Gastroesophageal sphincter (tissue), 3 donors: ENCODE results near the gene ZNF479.
"Not testable (repeated sequence)": the region's sequence is repeated elsewhere in the genome, so short reads cannot be mapped to it uniquely, and the experiment has no call there.

Experiments
- CTCF ChIP-seq, 4 experiments: fragments of 200-600 bp in 2 of 4; fragments of 450-650 bp in 2 of 4; sonication (generic) in 1 of 4; IDR thresholded peaks; one replicate each; pipeline ENCODE4 v1.5.1; 2017 to 2019; ENCODE audit warnings: antibody characterized with exemption in 4 of 4, mild to moderate bottlenecking in 2 of 4, moderate library complexity in 2 of 4
- EP300 ChIP-seq: sonication (generic); formaldehyde crosslinking; IDR thresholded peaks from one replicate; pipeline ENCODE4 v1.6.1; 2017; ENCODE audit warnings: antibody characterized with exemption, mild to moderate bottlenecking
- POLR2A ChIP-seq, 2 donors: fragments of 450-650 bp; IDR thresholded peaks; one replicate each; pipeline ENCODE4 v1.6.1; 2017; ENCODE audit warnings: antibody characterized with exemption in 2 of 2, mild to moderate bottlenecking in 2 of 2, moderate library complexity in 1 of 2
- POLR2AphosphoS5 ChIP-seq: sonication (generic); formaldehyde crosslinking; IDR thresholded peaks from one replicate; pipeline ENCODE4 v1.6.1; 2017; ENCODE audit warnings: antibody characterized with exemption

DNA sequence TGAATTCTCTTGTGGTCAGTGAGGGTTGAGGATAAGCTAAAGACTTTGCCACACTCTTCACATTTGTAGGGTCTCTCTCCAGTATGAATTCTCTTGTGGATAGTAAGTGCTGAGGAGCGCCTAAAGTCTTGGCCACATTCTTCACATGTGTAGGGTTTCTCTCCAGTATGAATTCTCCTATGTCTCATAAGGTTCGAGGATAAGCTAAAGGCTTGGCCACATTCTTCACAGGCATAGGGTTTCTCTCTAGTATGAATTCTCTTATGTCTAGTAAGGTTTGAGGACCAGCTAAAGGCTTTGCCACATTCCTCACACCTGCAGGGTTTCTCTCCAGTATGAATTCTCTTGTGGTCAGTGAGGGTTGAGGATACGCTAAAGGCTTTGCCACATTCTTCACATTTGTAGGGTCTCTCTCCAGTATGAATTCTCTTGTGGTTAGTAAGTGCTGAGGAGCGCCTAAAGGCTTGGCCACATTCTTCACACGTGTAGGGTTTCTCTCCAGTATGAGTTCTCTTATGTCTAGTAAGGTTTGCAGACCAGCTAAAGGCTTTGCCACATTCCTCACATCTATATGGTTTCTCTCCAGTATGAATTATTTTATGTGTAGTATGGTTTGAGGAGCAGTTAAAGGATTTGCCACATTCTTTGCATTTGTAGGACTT is 12.0 kb downstream of the ZNF479 start:
- TF ChIP-seq CTCF (IDR thresholded peaks at IDR 0.05); POLR2A (IDR thresholded peaks at IDR 0.05); EP300; POLR2AphosphoS5: not testable (repeated sequence)
